Dermis blood vessel endothelial cell (primary cell): ENCODE results near the gene HPSE. TPM values are rescaled to one million over a fixed set of nuclear protein-coding genes. Genes with fewer than 3 reads are reported as not detected.
"Not testable (repeated sequence)": the region's sequence is repeated elsewhere in the genome, so short reads cannot be mapped to it uniquely, and the experiment has no call there.

Source experiments
- DNase-seq: peaks from one replicate; pipeline ENCODE4 v3.0.0; 2010
- total RNA-seq: library from RNA; depleted of rRNA; stranded (reverse); fragments of >200 nt; gene quantifications from 2 replicates; pipeline ENCODE4 v1.2.3, GENCODE V29; 2014

Gene HPSE
- total RNA-seq, 1 donor from 2014 or later: 6.6 TPM

- peak; percentile 85 for DNase-seq
Observed at GRCh38 chr4:83282049-83282535, 52.6 kb downstream of the HPSE start.

GRCh38 chr4:83281307-83281706 is 53.3 kb downstream of the HPSE start:
- DNase-seq: peak; percentile 19

DNA sequence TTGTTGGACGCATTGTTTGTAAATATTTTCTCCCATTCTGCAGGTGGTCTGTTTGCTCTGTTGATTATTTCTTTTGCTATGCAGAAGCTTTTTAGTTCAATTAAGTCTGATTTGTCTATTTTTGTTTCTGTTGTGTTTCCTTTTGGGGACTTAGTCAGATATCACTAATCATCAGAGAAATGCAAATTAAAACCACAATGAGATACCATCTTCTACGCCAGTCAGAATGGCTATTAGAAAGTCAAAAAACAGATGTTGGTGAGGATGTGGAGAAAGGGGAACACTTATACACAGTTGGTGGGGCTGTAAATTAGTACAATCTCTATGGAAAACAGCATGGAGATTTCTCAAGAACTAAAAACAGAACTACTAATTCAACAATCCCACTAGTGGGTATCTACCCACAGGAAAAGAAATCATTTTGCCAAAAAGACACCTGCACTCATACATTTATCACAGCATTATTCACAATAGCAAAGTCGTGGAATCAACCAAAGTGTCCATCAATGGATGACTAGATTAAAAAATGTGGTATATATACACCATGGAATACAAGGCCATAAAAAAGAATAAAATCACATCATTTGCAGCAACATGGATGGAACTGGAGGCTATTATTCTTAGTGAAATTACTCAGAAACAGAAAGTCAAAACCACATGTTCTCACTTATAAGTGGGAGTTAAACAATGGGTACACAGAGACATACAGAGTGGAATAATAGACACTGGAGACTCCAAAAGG is 58.2 kb downstream of the HPSE start:
- no peak for DNase-seq

DNA sequence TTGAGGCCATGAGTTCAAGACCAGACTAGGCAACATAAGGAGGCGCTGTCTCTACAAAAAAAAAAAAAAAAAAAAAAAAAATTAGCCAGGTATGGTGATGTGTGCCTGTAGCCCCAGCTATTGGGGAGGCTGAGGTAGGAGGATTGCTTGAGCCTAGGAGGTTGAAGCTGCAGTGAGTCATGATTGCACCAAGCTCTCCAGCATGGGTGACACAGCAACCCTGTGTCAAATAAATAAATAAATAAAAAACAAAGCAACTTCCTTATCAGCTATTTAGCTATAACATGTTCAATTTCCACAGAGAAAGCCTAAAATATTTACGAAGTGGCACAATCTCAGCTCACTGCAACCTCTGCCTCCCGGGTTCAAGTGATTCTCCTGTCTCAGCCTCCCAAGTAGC is 60.7 kb downstream of the HPSE start:
- not testable (repeated sequence) for DNase-seq

DNA sequence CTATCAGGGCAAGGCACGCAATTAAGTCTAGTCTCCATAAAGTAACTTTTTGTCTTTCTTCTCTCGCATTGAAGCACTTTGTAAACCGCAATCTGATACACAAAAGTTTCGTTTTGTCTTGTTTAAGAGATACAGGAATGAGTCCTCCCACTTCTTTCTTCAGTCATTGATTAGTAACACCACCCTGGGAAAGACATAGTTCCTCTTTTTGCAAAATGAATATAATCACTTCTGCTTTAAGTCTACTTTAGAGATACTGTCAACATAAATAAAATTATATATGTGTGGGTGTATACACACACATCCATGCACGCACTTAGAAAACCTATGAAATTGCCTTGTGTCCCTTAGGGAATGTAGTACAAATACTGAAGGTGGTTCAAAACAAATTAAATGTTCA is 61.7 kb downstream of the HPSE start:
- DNase-seq: no peak

DNA sequence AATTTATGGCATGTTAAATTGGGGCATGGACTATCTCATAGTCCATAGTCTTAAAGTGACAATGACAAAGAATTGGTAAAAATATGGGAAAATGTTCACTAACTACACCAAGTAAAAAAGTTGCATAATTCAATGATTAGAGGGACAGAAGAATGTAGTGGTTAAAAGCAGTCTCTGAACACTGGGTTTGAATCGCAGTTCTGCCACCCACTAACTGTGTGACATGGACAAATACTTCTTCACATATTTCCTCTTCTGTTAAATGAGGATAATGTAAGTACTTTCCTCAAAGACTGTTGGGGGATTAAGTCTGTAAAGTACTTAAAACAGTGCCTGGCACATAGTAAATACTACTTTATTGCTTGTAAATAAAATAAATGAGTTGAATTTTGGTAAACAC is 65.4 kb downstream of the HPSE start:
- DNase-seq: no peak

DNA sequence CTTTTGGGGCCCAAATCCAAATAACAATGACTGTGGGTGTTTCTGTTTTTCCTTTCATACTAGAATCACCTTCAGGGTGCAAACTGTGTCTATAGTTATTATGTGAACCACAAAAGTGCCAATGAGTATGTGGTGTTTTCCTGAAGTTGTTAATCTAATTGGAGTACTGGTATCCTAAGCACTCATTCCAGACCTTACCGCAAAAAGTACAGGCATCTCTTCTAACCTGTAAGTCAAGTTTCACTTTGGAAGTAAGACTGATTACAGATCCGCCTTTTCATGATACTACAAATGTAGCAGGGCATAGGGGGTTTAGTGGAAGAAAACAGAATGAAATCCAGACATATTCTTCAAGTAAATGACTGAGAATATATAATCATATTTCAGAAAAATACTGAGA is 66.2 kb downstream of the HPSE start:
- no peak for DNase-seq

DNA sequence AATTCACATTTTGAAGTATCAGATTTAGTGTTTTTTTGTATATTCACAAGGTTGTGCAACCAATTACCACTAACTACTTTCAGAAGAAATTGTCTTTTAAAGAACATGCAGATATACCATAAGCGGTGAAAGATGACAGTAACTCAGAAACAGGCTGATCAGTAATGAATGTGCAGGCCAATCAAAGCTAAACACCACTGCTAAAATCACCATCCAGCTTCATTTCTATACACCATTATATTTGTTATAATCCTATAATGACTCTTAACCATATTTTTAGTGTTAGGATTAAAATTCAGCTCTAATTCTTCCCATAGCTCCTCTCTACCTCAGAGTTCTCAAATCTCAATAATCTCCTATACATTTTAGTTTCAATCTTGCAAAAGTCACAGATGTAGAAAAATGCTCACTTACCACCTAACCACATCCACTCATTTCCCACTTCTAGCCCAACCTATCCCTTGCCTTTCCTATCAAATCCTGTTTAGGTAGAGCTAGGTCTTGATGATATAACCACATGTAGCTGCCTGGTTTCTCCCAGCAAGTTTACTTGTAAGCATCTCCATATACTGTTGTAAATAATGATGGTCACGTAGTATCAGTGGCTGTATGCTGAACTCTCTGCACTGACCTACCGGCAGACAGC is 66.7 kb downstream of the HPSE start:
- no peak for DNase-seq

DNA sequence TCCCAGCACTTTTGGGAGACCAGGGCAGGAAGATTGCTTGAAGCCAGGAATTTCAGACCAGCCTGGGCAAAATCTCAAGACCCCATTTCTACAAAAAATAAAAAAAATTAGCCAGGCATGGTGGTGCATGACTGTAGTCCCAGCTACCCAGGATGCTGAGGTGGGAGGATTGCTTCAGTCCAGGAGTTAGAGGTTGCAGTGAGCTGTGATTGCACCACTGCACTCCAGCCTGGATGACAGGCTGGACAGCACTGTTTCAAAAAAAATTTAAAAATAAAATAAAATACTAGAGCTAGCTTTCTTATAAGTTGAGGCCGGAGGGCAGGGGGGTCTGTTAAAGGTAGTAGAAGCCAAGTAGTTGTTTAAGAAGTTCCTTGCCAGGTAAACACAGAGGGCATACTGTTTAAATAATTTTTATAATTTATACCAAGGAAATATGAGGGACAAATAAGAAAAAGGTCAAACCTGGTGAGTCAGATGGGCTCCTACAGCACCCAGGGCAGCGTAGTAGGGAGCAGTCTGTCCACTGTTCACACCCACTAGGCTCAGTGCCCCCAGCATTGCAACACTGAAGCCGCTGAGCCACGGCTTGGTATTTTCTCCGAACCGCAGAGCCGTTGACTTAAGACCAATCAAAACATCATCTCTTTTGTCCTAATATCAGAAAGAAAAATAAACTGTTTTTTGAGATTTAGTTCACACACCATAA is 67.4 kb downstream of the HPSE start:
- DNase-seq: no peak

DNA sequence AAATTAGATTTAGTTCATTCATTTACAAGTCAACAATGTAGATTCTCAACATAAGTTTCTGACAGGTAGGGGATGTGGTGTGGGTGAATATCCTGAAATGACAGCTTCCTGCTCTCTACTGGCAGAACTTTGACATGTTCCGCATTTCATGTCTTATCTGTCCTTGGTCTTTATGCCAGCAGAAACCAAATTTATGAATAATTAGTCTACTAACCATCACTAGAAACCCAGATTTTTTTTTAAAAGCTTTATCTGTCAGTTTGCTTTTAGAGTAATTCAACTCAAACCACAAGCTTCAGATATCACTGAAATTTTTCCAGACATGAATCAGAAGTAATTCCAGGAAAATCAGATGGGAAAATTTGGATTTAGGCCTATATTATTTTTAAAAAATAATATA is 68.0 kb downstream of the HPSE start:
- no peak for DNase-seq

GRCh38 chr4:83263106-83263505 is 71.5 kb downstream of the HPSE start:
- no peak for DNase-seq

DNA sequence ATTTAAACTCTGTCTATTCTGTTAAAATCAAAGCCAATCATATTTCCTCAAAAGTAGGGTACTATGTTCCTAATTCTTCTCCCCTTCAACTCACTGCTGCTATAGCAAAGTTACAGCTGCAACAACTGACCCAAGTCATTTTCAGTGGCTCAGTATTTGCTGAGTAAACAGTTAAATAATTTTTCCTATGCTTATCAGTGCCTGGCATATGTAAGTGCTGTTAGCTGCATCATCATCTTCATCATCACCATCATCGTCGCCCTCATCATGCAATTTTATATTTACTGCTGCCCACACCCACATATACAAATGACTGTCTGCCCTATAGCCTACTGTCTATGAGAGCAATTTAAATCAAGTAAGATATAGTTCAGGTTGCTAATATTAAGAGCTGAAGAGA is 72.0 kb downstream of the HPSE start:
- DNase-seq: no peak

DNA sequence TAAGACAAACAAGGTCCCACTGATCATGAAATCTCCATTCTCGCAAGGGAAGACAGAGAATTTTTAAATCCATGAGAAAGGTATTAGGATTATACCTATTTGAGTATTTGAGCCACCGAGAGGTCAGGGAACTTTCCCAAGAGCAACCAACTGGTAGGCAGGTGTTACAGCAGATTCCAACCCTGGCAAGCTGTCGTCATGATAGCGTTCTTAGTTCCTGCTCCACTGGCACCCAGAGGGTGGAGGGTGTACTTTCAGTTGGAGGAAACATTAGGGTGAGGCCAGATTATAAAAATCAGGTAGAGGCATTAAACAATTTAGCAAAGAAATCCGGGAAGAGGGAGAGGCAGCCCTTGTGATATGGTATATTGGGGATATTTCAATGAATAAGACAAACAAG is 73.3 kb downstream of the HPSE start:
- no peak for DNase-seq

DNA sequence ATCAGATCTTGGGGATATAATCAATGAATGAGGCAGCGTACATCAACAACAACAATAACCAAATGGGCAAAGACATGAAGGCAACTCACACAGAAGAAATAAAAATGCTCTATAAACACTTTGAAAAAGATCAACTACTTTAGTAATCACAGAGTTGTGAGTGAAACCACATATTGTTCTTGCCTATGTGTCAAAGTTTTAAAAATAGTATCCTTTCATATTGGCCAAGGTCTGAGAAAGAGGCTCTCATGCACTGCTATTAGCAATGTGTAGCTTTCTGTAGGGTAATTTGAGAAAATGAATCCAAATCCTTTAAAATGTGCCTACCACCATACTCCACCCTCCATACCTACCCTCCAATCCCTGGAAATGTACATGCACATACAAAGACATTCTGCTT is 75.1 kb downstream of the HPSE start:
- DNase-seq: no peak

GRCh38 chr4:83258461-83258860 is 76.2 kb downstream of the HPSE start:
- DNase-seq: no peak

DNA sequence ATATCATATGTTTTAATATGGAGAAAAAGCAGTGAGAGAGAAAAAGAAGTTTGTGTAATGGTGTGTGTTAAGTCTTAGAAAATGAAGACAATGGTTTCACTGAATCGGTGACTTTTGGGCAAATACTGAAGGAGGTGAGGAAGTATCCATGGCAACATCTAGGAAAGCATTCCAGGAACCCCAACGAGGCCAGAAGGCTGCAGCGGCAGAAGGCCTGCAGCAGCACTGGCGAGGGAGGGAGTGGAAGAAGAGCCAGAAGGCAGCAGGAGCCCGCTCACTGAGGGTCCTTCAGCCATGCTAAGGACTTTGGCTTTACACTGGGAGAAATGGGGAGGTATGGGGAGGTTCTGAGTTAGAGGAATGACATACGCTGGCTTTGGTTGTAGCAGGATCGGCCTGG is 76.8 kb downstream of the HPSE start:
- no peak for DNase-seq

DNA sequence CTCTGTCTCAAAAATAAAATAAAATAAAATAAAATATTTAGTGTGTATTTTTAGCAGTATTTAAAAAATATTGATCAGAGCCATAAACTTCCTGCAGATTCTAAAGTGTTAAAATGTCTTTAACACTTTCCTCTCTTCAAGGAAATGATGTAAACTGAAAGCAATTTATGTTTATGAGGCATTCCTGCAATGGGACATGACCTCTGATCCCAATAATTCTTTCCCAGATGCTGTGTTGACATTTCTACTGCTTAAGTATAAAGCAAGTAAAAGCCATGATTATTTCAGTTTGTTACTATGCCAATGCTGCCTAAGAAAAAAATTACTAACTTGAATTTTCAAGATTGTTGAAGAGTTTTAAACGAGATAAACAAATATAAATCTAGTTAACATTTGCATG is 79.1 kb downstream of the HPSE start:
- peak; percentile 91 for DNase-seq

DNA sequence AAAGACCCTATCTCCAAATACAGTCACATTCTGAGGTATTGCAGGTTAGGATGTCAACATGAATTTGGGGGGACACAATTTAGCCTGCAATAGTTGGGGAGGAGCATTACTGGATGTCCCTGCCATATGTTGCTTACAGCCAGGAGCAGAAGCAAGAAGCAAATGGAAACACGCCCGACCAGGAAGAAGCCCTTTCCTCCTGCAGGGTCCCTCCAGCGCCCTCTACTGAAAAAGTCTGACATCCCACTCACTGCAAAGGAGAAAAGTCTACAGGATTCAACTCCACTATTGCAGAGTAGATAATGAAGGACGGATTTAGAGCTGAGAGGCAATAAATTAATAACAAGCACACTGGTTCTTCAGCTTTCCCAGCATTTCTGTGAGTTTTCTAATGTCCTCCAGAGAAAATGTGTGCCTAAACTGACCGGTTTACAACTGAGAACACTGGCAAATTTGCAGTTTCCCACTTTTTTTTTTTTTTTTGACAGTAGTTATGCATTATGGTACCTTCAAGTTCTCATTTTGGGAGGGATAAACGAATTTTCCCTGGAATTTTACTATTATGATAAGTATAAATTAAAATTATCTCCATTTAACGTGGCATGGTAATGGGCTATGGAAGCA is 81.8 kb downstream of the HPSE start:
- peak; percentile 91 for DNase-seq

- no peak for DNase-seq
Observed at GRCh38 chr4:83251447-83251830, 83.2 kb downstream of the HPSE start.

- no peak for DNase-seq
Observed at GRCh38 chr4:83250687-83251446, 83.8 kb downstream of the HPSE start.

DNA sequence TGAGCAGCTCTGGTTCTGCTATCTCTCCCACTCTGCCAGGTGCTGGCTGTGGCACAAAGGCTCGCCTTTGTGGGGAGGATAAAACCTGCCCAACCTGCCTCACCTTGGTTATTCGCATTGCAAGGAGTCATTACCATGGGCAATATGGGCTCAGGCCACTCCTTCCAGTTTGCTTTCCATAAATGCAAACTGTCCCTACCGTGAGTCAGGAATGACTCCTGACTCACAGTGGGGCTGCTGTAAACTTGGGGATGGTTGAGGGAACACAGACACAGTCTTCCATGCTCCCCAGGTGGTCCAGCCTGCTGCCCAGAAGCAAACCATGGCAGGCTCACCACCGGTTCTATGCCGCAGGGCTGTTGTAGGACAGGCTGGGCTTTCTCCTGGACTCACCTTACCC is 86.2 kb downstream of the HPSE start:
- no peak for DNase-seq
